GM18867 (cell line): ENCODE measurements around the gene LPAR1.
"Not testable (repeated sequence)": the region's sequence is repeated elsewhere in the genome, so short reads cannot be mapped to it uniquely, and the experiment has no call there.

Experiments used
- ATAC-seq: cut with Tn5 transposase; IDR thresholded peaks from one replicate; pipeline ENCODE4 v1.9.1; 2021; ENCODE audit warnings: mild to moderate bottlenecking, moderate library complexity; ENCODE audit not compliant: unreplicated experiment

Gene LPAR1, protein sequence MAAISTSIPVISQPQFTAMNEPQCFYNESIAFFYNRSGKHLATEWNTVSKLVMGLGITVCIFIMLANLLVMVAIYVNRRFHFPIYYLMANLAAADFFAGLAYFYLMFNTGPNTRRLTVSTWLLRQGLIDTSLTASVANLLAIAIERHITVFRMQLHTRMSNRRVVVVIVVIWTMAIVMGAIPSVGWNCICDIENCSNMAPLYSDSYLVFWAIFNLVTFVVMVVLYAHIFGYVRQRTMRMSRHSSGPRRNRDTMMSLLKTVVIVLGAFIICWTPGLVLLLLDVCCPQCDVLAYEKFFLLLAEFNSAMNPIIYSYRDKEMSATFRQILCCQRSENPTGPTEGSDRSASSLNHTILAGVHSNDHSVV

DNA sequence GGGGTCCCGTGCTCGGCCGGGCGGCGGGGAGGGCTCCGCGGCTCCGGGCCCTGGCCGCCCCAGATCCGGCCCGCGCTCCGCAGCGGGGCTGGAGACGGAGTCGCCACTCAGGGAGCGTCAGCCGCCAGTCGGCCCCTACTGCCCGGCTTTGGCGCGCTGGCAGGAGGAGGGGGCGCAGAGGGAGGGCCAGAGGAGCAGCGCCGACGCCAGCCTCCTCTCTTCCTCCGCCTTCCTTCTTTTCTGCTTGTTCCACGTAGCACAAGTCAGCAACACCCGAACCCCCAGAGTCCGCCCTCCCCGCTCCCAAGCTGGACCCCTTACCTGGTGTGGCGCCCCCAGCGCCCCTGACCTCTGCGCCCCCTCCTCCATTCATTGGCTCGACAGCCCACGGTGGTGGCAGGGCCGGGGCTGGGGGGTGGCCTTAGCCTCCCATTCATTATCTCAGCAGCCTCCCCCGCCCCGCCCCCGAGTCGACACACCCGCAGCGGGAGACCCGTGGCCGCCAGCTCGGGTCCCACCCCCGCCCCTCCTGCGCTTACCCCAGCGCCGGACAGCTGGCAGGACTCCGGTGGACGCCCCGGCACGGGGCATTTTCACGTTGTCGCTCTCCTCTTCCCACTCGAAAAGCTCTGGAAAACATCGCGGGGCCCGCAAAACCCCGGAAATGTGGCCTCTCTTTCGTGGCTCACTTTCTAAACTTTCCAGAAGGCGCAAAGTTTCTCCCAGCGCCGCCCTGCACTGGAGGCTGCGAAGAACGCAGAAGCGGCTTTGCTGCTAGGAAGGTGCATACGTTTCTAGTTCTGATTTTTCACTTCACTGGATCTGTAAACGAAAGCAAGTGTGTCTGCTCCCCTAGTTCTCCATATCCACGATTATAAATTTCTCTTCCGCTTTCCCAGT is at the start of gene LPAR1:
LPAR1 (minus strand) TSS at position 140 of the 900 bp plus-strand sequence. CDS start 66,353 bp downstream, outside the sequence.
- no peak for ATAC-seq

DNA sequence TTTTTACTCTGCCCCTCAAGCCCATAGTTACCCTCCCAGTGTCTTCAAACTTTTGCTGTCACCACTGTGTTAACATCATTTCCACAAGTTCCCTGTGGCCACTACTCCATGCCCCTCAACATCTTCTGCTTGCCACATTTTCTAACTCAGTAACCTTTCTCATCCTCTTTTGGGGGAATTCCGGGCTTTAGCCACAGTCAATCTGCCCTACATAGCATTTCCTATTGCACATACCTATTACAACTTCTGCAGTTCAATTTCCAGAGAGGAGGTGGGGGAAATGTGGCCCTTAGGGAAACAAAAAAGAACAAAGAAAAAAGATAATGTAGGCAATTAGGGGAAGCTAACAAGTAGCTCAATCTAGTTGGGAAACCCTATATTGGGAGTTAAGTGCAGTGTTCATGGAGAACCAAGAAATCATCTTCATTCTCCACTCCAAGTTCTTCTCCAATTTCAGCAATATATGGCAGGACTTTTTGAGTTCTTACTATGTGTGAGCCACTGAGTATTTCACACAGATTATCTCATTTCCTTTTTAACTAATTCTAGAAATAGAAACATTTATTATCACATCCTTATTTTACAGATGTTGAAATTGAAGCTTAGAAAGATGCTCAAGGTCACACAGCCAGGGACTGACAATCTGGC is 40.2 kb upstream of the LPAR1 start:
- ATAC-seq, result peak; percentile 59

DNA sequence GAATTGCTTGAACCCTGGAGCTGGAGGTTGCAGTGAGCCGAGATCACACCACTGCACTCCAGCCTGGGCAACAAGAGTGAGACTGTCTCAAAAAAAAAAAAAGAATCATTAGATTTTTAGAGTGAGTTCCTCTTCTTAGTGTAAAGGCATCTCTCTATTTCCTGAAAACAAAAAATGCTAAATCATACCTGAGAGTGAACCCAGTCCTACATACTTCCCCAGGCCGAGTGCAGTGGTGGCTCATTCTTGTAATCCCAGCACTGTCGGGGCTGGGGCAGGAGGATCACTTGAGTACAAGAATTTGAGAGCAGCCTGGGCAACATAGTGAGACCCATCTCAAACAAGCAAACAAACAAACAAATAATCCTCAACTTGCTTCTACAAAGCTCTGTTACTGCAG is 38.2 kb upstream of the LPAR1 start:
- ATAC-seq, result no peak

DNA sequence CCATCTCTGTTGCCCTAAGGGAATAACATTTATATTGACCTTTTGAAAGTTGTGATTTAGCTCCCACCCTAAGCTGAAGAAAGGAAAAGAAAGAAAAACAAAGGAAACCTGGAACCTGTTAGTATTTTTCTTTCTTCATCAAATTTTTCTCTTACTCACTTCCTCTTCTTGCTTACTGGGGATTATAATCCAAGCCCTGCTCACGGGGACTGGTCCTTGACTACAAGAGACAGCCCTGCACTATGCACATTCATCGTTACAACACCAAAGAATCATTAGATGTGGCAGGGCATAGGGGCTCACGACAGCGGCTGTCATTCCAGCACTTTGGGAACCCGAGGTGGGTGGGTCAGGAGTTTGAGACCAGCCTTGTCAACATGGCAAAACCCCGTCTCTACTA is 37.8 kb upstream of the LPAR1 start:
- ATAC-seq, result no peak

DNA sequence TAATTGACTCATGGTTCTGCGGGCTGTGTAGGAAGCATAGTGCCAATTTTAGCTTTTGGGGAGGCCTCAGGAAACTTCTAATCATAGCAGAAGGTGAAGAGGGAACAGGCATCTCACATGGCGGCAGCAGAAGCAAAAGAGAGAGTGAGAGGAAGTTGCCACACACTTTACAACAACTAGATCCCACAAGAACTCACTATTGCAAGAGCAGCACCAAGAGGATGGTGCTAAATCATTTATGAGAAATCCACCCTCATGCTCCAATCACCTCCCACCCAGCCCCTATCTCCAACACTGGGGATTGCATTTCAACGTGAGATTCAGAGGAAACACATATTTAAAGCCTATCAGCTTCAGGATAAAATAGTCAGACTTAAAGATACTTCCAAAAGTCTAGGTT is 36.1 kb upstream of the LPAR1 start:
- ATAC-seq, result no peak

DNA sequence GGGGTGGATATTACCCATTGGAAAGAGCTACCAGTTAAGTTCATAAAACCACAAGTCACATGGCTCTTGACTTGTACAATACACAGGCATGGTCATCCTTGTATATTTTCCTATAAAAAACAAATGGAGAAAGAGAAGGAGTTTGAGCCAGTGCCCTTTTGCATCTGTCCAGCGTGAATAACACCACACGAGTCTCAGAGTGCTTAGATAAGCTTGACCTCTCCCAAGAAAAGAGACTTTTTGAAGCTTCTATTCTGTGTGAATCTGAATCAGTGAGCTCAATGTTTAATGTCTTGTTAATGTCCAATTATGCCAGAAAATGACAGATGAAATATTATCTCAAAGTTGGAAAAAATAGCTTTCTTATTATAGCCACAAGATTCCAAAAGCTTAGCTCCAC is 30.9 kb upstream of the LPAR1 start:
- no peak for ATAC-seq

DNA sequence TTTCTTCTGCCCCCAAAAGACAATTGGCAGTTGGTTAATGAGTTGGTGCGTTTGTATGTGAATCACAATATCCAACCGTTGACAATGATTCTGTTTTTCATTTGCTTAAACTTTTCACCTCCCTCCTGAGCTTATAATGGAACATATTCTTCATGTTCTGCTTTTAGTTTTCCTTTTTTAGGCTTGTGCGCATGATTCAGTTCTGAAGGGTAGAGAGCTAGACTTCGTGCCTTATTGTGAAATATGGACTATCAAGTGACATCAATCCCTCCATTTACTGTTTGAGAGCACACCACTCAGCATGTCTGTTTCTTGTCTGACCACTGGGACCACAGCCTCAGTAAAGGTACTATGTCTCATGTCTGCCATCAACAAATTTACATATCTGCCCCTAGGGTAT is 30.5 kb upstream of the LPAR1 start:
- no peak for ATAC-seq

DNA sequence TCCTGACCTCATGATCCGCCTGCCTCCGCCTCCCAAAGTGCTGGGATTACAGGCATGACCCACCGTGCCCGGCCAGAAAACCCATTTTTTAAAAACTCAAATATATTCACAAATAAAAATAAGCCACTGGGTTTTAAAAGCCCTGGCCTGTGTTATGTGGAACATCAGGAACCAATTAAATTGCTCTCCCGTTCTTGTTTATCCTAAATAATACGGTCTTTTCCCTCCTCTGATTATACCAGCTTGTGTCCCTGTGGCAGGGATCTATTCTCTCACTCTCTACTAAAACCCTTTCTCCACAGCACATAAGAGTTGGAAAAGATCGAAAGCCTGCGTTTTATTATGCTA is 30.1 kb upstream of the LPAR1 start:
- no peak for ATAC-seq

DNA sequence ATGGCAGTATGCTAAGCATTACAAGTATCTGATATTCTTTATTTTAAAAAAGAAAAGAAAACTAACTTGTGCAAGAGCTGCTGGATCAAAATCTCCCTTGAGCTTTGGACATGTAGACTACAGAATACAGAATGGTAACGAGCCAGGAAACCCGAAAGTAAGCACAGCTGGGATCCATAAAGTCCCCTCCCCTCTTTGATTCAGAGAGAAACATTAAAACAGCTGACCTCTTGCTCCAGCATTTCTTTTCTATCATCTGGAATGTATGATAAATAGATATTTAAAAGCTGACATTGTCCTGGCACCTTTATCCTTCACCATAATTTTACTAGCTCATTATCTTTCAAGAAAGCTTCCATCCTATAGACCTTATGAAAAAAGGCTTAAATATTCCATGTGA is 28.2 kb upstream of the LPAR1 start:
- no peak for ATAC-seq

DNA sequence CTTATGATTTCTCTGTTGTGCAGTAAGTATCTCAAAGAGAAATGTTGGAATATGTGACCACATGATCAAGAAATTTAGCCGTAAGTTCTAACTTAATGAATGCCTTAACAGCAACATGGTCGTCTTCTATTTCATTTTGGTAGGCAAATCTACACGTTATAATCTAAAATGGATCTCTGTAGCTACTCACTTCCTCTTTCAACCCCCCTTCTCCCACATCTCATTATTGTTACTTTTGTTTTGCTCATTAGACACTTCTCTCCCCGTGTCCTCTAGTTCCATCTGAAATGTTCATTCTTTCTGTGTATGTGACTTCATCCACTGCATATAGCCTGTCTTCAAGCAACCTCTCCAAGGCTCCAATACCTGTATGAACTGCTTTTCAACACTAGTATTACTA is 27.1 kb upstream of the LPAR1 start:
- ATAC-seq, result peak; percentile 63

DNA sequence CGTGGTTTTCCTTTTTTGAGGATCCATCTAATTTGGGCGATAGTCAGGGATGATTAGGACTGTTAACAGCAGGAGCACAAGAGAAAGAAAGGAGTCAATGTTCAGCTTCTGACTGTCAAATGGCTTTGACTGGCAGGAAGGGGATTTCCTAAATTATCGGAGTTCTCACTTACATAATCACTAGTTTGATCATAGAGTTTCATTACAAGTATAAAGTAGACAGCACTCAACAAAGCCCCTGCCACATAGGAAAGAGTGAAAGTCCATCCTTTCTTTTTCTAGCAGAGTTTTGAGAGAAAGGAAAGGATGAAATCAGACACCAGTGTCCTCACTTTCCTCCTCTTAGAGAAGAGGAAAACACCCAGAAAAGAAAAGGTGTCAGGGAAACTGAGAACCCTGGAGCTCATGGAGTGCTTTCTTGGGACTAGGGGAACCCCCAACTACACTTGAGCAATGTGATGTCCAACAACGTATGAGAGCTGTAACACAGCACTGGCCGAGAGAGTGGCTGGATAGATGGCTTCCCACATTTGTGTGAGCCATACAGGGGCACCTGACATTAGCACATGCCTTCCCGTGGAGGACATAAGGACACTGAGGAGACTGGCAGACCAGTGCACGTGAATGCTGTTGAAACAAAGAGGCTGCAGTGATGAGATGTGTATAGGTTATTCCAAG is 26.0 kb upstream of the LPAR1 start:
- ATAC-seq, result peak; percentile 44

DNA sequence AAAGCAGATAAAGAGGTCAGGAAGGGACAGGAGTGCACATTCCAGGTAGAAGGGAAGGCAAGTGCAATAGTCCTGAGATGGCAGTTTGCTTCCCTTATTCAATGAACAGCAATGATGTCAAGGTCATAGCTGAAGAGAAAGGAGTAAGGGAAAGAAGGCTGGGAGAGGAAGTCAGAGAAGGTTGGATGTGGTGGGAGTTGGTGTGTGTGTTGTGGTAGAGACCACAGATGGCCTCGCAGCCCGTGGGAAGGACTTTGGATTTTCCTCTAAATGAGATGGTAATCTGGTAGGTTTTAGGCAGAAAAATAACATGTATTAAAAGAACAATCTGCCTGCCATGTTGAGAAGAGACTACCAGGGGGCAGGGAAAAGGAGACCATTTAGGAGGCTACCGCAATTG is 25.1 kb upstream of the LPAR1 start:
- ATAC-seq, result no peak

DNA sequence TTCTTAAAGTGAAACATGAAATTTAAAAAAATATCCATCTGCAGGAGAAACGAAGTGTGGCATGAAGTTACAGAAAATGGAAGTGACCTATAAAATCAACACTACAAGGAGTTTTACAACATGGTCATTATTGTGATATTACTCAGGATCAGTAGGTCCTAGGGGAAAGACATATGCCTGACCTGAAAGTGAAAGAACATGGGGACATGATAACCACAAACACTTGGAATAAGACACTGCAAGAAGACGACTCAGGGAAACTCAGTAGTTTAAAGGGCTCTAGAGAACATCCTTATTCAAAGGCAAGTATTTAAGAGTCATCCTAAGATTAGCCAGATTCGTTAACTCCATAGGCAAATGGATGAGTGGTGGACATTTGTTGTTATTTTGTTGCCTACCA is 19.9 kb upstream of the LPAR1 start:
- ATAC-seq, result no peak

DNA sequence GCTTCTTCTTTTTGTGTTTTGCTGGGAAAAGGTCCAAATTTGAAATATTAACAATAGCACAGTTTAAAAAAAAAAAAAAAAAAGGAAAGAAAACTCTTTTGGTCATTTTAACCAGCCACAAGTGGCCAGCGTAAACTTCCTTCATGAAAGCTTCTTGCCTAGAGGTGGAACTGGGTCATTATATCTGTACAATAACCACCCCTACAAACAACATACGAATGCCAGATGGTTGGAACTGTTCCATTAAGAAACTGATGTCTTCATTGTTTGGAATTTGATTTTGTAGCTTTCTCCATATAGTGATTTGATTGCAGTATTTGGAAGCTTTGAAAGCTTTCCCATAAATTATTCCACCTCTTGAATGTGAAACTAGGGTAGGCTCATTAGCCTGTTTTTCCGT is 18.3 kb upstream of the LPAR1 start:
- ATAC-seq, result no peak

DNA sequence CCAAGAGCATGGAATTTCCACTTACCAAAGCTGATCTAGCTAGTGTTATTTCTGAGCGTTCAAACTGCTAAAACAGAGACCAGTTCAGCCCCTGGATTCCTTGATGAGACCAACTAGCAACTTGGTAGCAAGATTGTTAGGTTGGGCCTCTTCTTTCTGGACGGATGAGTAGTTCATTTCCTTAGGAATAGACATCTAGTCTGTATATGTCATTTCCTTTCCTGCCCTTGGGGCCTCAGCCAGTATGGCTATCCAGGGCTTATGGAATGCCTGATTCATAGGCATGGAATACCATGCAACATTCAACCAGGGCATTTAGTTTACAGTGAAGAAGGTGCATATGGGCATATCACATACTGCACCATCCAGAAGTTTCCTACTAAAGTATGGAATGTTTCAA is 14.5 kb upstream of the LPAR1 start:
- ATAC-seq, result no peak

DNA sequence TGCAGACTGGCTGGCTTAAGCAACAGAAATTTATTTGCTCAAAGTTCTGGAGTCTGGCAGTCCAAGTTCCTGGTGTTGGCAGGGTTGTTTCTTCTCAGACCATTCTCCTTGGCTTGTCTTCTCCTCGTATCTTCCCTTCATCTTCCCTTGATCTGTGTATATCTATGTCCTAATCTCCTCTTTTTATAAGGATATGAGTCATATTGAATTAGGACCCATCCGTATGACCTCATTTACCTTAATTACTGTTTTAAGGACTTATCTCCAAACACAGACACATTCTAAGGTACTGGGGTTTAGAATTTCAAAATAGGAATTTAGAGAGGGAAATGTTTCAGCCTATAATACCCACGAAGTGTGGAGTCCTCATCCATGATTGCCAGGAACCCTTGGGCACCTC is 13.1 kb upstream of the LPAR1 start:
- no peak for ATAC-seq

DNA sequence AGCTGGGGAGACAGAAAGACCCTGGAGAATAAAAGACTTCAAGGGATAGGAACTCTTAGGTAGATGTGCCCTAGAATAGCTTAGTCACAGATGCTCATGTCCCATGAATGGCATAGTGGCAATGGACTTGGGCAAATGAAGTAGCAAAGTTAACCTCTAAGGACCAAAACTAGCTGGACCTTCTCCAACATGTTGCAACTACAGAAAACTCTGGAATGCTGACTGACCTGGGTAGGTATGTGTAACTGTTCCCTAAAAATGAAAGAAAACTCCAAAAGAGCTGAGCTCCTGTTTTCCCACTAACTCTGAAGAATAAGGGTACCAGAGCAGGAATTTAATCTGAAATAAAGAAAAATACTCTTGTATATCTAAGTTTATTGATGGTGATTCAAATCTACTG is 12.5 kb upstream of the LPAR1 start:
- ATAC-seq, result no peak

DNA sequence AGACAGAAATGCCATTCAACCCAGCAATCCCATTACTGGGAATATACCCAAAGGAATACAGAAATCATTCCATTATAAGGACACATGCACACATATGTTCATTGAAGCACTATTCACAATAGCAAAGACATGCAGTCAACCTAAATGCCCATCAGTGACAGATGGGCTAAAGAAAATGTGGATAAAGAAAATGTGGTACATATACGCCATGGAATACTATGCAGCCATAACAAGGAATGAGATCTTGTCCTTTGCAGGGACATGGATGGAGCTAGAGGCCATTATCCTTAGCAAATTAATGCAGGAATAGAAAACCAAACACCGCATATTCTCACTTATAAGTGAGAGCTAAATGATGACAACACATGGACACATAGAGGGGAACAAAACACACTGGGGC is 9.0 kb upstream of the LPAR1 start:
- not testable (repeated sequence) for ATAC-seq

DNA sequence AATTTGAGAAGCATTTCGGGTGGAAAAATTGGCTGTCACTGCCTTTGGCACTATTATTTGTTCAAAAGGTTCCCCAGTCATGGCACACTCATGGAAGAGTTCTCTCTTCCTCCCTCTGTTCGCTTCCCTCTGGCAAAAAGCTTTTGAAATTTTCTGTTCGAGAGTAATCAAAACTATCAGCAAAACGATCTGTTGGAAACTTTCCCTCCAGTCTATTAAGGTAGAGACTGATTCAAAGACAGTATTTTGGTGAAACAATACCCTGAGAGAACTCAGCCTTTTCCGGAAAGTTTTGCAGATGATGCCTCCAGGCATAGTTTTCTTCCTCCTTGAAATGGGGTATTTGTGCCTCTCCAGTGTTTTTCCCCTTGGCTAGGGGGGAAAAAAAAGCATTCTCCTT is 3.6 kb upstream of the LPAR1 start:
- ATAC-seq, result no peak

DNA sequence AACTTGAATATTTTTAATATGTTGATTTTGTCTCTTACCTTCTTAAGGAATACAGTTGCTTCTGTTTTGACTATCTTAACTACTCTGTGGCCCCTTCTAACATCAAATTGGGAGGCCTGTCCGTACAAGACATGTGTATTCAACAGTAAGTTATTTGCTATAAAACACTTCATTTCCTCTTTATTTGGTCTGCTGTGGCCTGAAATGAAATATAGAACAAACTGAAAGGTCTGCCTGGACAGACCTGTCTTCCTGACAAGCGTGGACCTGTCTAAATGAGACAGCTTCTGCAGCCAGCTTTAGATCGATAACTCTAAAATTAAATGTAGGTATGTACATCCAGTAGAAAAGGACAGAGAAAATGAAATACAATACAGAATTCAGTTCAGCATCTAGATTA is 2.2 kb upstream of the LPAR1 start:
- ATAC-seq, result no peak

DNA sequence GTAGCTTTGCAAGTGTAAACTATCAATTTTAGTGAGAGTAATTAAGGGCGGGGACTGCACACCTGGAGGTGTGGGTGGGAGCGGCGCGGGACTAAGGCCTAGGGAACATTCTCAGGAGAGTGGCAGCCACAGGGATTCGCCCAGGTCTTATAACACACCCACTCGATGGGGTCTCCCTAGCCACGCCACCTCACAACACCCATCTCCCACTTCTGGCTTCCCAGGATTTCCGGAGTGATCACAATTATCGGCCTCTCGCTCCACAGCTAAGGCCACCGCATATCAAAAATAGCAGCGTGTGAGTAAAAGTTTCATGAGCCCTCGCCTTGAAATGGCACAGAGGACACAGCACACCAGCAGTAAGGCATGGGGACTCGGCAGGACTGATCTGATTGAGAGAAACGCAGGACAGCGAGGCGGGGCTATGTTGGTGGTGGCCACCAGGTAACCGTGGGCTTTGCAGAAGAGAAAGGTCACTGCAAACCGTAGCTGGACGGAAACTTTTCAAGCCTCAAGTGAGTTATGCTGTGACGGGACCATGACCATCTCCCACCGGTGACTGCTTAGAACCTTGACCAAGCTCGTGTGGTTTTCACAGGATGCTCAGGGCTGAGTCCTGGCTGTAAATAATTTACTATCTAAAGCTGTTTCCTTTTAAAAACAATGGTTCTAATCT is 1.1 kb upstream of the LPAR1 start:
- peak; percentile 60 for ATAC-seq
